Measurements from ENCODE around the gene GPR139. TPM values are rescaled to one million over a fixed set of nuclear protein-coding genes. Genes with fewer than 3 reads are reported as not detected.

The GPR139 gene
- total RNA-seq (not detected), polyA plus RNA-seq (not detected), total RNA-seq (not detected)

- DNase-seq (no peak), ATAC-seq (no peak)
- Mint-ChIP-seq H3K36me3 (peaks cover 0 to 6% (median 0%) of the 10 kb centered on the region in 5 donors), H3K9me3 (peaks cover 0 to 24% (median 7%) of the 10 kb centered on the region in 11 donors), H3K27me3 (peaks cover 36 to 67% (median 56%) of the 10 kb centered on the region in 5 donors), H3K27ac (peak within 1 kb of the TSS in 1 of 9 donors; percentile 28), H3K4me1 (no peaks in the 10 kb centered on the region), H3K4me3 (no peak within 1 kb of the TSS)
- ChIA-PET CTCF (no interaction called here), POLR2A (no interaction called here)
- H3K9me3 ChIP-seq (ENCODE audit: control insufficient read depth in 2 of 3, low read length in 3 of 3): no peaks in the 10 kb centered on the region
- intact Hi-C loops (cut with micrococcal nuclease): no loop called here
- H3K27me3 ChIP-seq (ENCODE audit: control insufficient read depth in 2 of 2, insufficient read depth in 2 of 2, low read length in 2 of 2): no peaks in the 10 kb centered on the region
- H3K27ac ChIP-seq (ENCODE audit: low read depth, low read length): no peak within 1 kb of the TSS
- H3K4me3 ChIP-seq (ENCODE audit: low read length): no peak within 1 kb of the TSS
- H3K4me1 ChIP-seq (ENCODE audit: control insufficient read depth in 2 of 2, insufficient read depth in 2 of 2, low read length in 2 of 2): no peaks in the 10 kb centered on the region
- H3K36me3 ChIP-seq (ENCODE audit: control insufficient read depth in 2 of 3, insufficient read depth in 3 of 3, low read length in 3 of 3): no peaks in the 10 kb centered on the region
These were observed at the start of gene GPR139 for GRCh38 chr16:20073203-20074098. Gene GPR139 (minus strand): TSS chr16:20073890. CDS start chr16:20073616, 274 bp downstream.

- Mint-ChIP-seq H3K27ac (no peak overlapping the region), H3K9me3 (peaks cover 7 to 29% (median 15%) of the 10 kb centered on the region in 11 donors)
- no peak for ATAC-seq
These were observed 48.3 kb upstream of the GPR139 start for GRCh38 chr16:20122011-20122410.

GRCh38 chr16:20114356-20114755, 40.7 kb upstream of the GPR139 start:
- Histone ChIP-seq H3K4me1 (ENCODE audit: control insufficient read depth in 2 of 2, insufficient read depth in 2 of 2, low read length in 2 of 2) (no peaks in the 10 kb centered on the region), H3K27ac (ENCODE audit: low read depth, low read length) (no peak overlapping the region), H3K36me3 (ENCODE audit: control insufficient read depth in 2 of 3, insufficient read depth in 3 of 3, low read length in 3 of 3) (no peaks in the 10 kb centered on the region), H3K9me3 (ENCODE audit: control insufficient read depth in 2 of 3, low read length in 3 of 3) (no peaks in the 10 kb centered on the region), H3K27me3 (ENCODE audit: control insufficient read depth in 2 of 2, insufficient read depth in 2 of 2, low read length in 2 of 2) (no peaks in the 10 kb centered on the region), H3K4me3 (ENCODE audit: low read length) (no peak overlapping the region)
- intact Hi-C loops (cut with micrococcal nuclease): no loop called here
- no peaks in the 10 kb centered on the region for H3K36me3 Mint-ChIP-seq
- ATAC-seq (no peak), DNase-seq (no peak)
- H3K4me3 Mint-ChIP-seq: no peak overlapping the region
- CTCF ChIA-PET: no interaction called here
- no peaks in the 10 kb centered on the region for H3K4me1 Mint-ChIP-seq
- peaks cover 0 to 6% (median 0%) of the 10 kb centered on the region in 11 donors for H3K9me3 Mint-ChIP-seq
- H3K27me3 Mint-ChIP-seq: peaks cover 0 to 8% (median 4%) of the 10 kb centered on the region in 5 donors
- POLR2A ChIA-PET: no interaction called here
- no peak overlapping the region for H3K27ac Mint-ChIP-seq

More at GRCh38 chr16:20122011-20122410, 48.3 kb upstream of the GPR139 start:
- no peaks in the 10 kb centered on the region for H3K4me1 ChIP-seq (ENCODE audit: control insufficient read depth in 2 of 2, insufficient read depth in 2 of 2, low read length in 2 of 2)
- no peaks in the 10 kb centered on the region for H3K27me3 ChIP-seq (ENCODE audit: control insufficient read depth in 2 of 2, insufficient read depth in 2 of 2, low read length in 2 of 2)
- H3K36me3 ChIP-seq (ENCODE audit: control insufficient read depth in 2 of 3, insufficient read depth in 3 of 3, low read length in 3 of 3): no peaks in the 10 kb centered on the region
- CTCF ChIA-PET: no interaction called here
- POLR2A ChIA-PET: no interaction called here
- H3K27ac ChIP-seq (ENCODE audit: low read depth, low read length): no peak overlapping the region
- intact Hi-C loops (cut with micrococcal nuclease): no loop called here
- H3K36me3 Mint-ChIP-seq: peaks cover 0 to 7% (median 0%) of the 10 kb centered on the region in 5 donors
- DNase-seq: no peak
- no peaks in the 10 kb centered on the region for H3K4me1 Mint-ChIP-seq
- H3K27me3 Mint-ChIP-seq: peaks cover 0 to 23% (median 5%) of the 10 kb centered on the region in 5 donors
- H3K9me3 ChIP-seq (ENCODE audit: control insufficient read depth in 2 of 3, low read length in 3 of 3): peaks cover 0 to 6% (median 0%) of the 10 kb centered on the region in 3 experiments
- H3K4me3 Mint-ChIP-seq: no peak overlapping the region
- H3K4me3 ChIP-seq (ENCODE audit: low read length): no peak overlapping the region

GRCh38 chr16:20111143-20111542, 37.5 kb upstream of the GPR139 start:
- Histone ChIP-seq H3K36me3 (ENCODE audit: control insufficient read depth in 2 of 3, insufficient read depth in 3 of 3, low read length in 3 of 3) (no peaks in the 10 kb centered on the region), H3K27me3 (ENCODE audit: control insufficient read depth in 2 of 2, insufficient read depth in 2 of 2, low read length in 2 of 2) (no peaks in the 10 kb centered on the region), H3K4me1 (ENCODE audit: control insufficient read depth in 2 of 2, insufficient read depth in 2 of 2, low read length in 2 of 2) (no peaks in the 10 kb centered on the region), H3K27ac (ENCODE audit: low read depth, low read length) (no peak overlapping the region), H3K4me3 (ENCODE audit: low read length) (no peak overlapping the region), H3K9me3 (ENCODE audit: control insufficient read depth in 2 of 3, low read length in 3 of 3) (no peaks in the 10 kb centered on the region)
- Mint-ChIP-seq H3K27me3 (peaks cover 0 to 10% (median 5%) of the 10 kb centered on the region in 5 donors), H3K4me1 (no peaks in the 10 kb centered on the region), H3K27ac (no peak overlapping the region), H3K9me3 (peaks cover 0 to 8% (median 3%) of the 10 kb centered on the region in 11 donors), H3K36me3 (peaks cover 0 to 3% (median 0%) of the 10 kb centered on the region in 5 donors), H3K4me3 (no peak overlapping the region)
- DNase-seq: no peak
- POLR2A ChIA-PET: no interaction called here
- intact Hi-C loops (cut with micrococcal nuclease): no loop called here
- no peak for ATAC-seq
- CTCF ChIA-PET: no interaction called here

GRCh38 chr16:20107083-20107482, 33.4 kb upstream of the GPR139 start:
- Histone ChIP-seq H3K4me3 (ENCODE audit: low read length) (no peak overlapping the region), H3K9me3 (ENCODE audit: control insufficient read depth in 2 of 3, low read length in 3 of 3) (no peaks in the 10 kb centered on the region), H3K4me1 (ENCODE audit: control insufficient read depth in 2 of 2, insufficient read depth in 2 of 2, low read length in 2 of 2) (no peaks in the 10 kb centered on the region), H3K27me3 (ENCODE audit: control insufficient read depth in 2 of 2, insufficient read depth in 2 of 2, low read length in 2 of 2) (no peaks in the 10 kb centered on the region), H3K36me3 (ENCODE audit: control insufficient read depth in 2 of 3, insufficient read depth in 3 of 3, low read length in 3 of 3) (no peaks in the 10 kb centered on the region), H3K27ac (ENCODE audit: low read depth, low read length) (no peak overlapping the region)
- POLR2A ChIA-PET: no interaction called here
- peaks cover 0 to 2% (median 0%) of the 10 kb centered on the region in 7 donors for H3K4me1 Mint-ChIP-seq
- DNase-seq (no peak), ATAC-seq (no peak)
- CTCF ChIA-PET: interaction anchor here (0.6 kb wide), 1 partner anchor 947 kb away, joined by 5 read pairs; no protein-coding TSS in a partner anchor
- H3K27ac Mint-ChIP-seq: no peak overlapping the region
- H3K4me3 Mint-ChIP-seq: no peak overlapping the region
- H3K9me3 Mint-ChIP-seq: peaks cover 0 to 8% (median 2%) of the 10 kb centered on the region in 11 donors
- peaks cover 0 to 3% (median 0%) of the 10 kb centered on the region in 5 donors for H3K36me3 Mint-ChIP-seq
- intact Hi-C loops (cut with micrococcal nuclease): no loop called here
- peaks cover 0 to 12% (median 5%) of the 10 kb centered on the region in 5 donors for H3K27me3 Mint-ChIP-seq

- Mint-ChIP-seq H3K9me3 (peaks cover 0 to 9% (median 3%) of the 10 kb centered on the region in 11 donors), H3K27me3 (peaks cover 0 to 12% (median 5%) of the 10 kb centered on the region in 5 donors), H3K36me3 (peaks cover 0 to 3% (median 0%) of the 10 kb centered on the region in 5 donors), H3K27ac (no peak overlapping the region), H3K4me1 (peaks cover 0 to 2% (median 0%) of the 10 kb centered on the region in 7 donors), H3K4me3 (no peak overlapping the region)
- CTCF ChIA-PET: no interaction called here
- Histone ChIP-seq H3K27me3 (ENCODE audit: control insufficient read depth in 2 of 2, insufficient read depth in 2 of 2, low read length in 2 of 2) (no peaks in the 10 kb centered on the region), H3K36me3 (ENCODE audit: control insufficient read depth in 2 of 3, insufficient read depth in 3 of 3, low read length in 3 of 3) (no peaks in the 10 kb centered on the region), H3K27ac (ENCODE audit: low read depth, low read length) (no peak overlapping the region), H3K4me1 (ENCODE audit: control insufficient read depth in 2 of 2, insufficient read depth in 2 of 2, low read length in 2 of 2) (no peaks in the 10 kb centered on the region), H3K4me3 (ENCODE audit: low read length) (no peak overlapping the region), H3K9me3 (ENCODE audit: control insufficient read depth in 2 of 3, low read length in 3 of 3) (no peaks in the 10 kb centered on the region)
- POLR2A ChIA-PET: no interaction called here
- DNase-seq (no peak), ATAC-seq (no peak)
- intact Hi-C loops (cut with micrococcal nuclease): no loop called here
These were observed 31.0 kb upstream of the GPR139 start for GRCh38 chr16:20104563-20105183.

Measured in naive thymus-derived CD4-positive, alpha-beta T cell (primary cell).